Central memory CD4-positive, alpha-beta T cell (primary cell): ENCODE data around the gene MEGF11.

Experiments
- DNase-seq: peaks from one replicate; pipeline ENCODE4 v3.0.0; 2022

The MEGF11 gene

GRCh38 chr15:65930134-65930533 lies 323.4 kb downstream of the MEGF11 start:
- DNase-seq = no peak

GRCh38 chr15:65929573-65929972 lies 324.0 kb downstream of the MEGF11 start:
- no peak for DNase-seq

- DNase-seq = no peak
Observed at GRCh38 chr15:65927545-65927944, 326.0 kb downstream of the MEGF11 start.

- DNase-seq = no peak
Observed at GRCh38 chr15:65926899-65927298, 326.7 kb downstream of the MEGF11 start.

GRCh38 chr15:65926459-65926858 lies 327.1 kb downstream of the MEGF11 start:
- no peak for DNase-seq

- DNase-seq = no peak
Observed at GRCh38 chr15:65925338-65925737, 328.2 kb downstream of the MEGF11 start.

- no peak for DNase-seq
Observed at GRCh38 chr15:65924004-65924403, 329.5 kb downstream of the MEGF11 start.

GRCh38 chr15:65923264-65923663 lies 330.3 kb downstream of the MEGF11 start:
- no peak for DNase-seq

GRCh38 chr15:65922621-65923020 lies 330.9 kb downstream of the MEGF11 start:
- no peak for DNase-seq

- DNase-seq = no peak
Observed at GRCh38 chr15:65921780-65922179, 331.8 kb downstream of the MEGF11 start.

GRCh38 chr15:65920825-65921309 lies 332.7 kb downstream of the MEGF11 start:
- no peak for DNase-seq

GRCh38 chr15:65920121-65920520 lies 333.4 kb downstream of the MEGF11 start:
- DNase-seq = no peak

- DNase-seq = no peak
Observed at GRCh38 chr15:65919353-65919752, 334.2 kb downstream of the MEGF11 start.

- DNase-seq = no peak
Observed at GRCh38 chr15:65918945-65919344, 334.6 kb downstream of the MEGF11 start.

- DNase-seq = no peak
Observed at GRCh38 chr15:65918357-65918920, 335.1 kb downstream of the MEGF11 start.

GRCh38 chr15:65917936-65918335 lies 335.6 kb downstream of the MEGF11 start:
- no peak for DNase-seq

- no peak for DNase-seq
Observed at GRCh38 chr15:65917407-65917756, 336.2 kb downstream of the MEGF11 start.

GRCh38 chr15:65916664-65917406 lies 336.7 kb downstream of the MEGF11 start:
- no peak for DNase-seq

GRCh38 chr15:65916041-65916663 lies 337.4 kb downstream of the MEGF11 start:
- DNase-seq = no peak

- DNase-seq = no peak
Observed at GRCh38 chr15:65914981-65915925, 338.3 kb downstream of the MEGF11 start.

- DNase-seq = no peak
Observed at GRCh38 chr15:65914386-65914785, 339.2 kb downstream of the MEGF11 start.

- DNase-seq = no peak
Observed at GRCh38 chr15:65913631-65914199, 339.8 kb downstream of the MEGF11 start.

- DNase-seq = no peak
Observed at GRCh38 chr15:65912235-65912634, 341.3 kb downstream of the MEGF11 start.
